ENCODE measurements around the gene GRIP2.

DNA sequence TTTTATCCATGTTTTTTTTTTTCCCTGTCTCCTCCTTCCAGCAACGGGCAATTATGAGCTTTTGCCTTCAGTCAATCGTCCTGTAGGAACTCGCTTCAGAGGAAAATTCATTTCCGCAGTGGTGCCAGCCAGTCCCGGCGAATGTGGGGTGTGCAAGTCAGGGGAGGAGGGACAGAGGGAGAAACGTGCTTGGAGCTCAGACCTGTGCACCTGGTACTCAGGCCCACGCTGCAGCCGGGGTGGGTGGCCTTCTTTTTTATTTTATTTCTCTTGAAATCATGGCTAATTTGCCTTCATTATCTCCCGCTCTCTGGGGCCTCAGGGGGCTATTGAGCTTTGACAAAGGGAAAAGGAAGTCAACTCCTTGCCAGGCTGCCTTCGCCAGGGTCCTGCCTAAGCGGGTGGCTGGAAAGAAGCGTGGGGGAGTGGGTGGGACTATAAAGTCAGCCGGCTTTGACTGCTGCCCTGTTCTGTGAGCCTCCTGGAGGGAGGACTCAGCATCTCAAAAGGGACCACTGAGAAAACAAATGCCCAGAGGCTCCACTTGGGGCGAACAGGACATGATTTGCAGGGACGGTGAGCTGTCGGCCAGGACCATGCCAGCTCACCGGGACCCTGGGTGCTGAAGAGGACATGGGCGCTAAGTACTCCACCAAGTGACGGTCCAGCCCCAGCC is 5.5 kb downstream of the GRIP2 start:
- TF ChIP-seq SUZ12 (IDR thresholded peaks at IDR 0.05), result no peak
- TF ChIP-seq SP1 (IDR thresholded peaks at IDR 0.05), result no peak
- no peak for TF ChIP-seq FOXK2 (IDR thresholded peaks at IDR 0.05)
- TF ChIP-seq L3MBTL2 (conservative IDR thresholded peaks at IDR 0.05), result no peak
- no peak for TF ChIP-seq FOXM1 (IDR thresholded peaks at IDR 0.05; ENCODE audit: borderline replicate concordance)
- no peak for TF ChIP-seq ZNF384 (IDR thresholded peaks at IDR 0.05)
- TF ChIP-seq BHLHE40 (IDR thresholded peaks at IDR 0.05; ENCODE audit: borderline replicate concordance), result no peak
- TF ChIP-seq TARDBP (IDR thresholded peaks at IDR 0.05), result no peak
- TF ChIP-seq CTBP1 (IDR thresholded peaks at IDR 0.05; ENCODE audit: borderline replicate concordance), result no peak
- TF ChIP-seq ARNT (IDR thresholded peaks at IDR 0.05), result no peak
- no peak for TF ChIP-seq ELF4 (IDR thresholded peaks at IDR 0.05)
